Islet precursor cell (in vitro differentiated cells): Measurements from ENCODE around the gene FSTL4.
A peak's percentile ranks its signal among the peaks of the same experiment; 100 is the strongest.

Experiments used
- DNase-seq: peaks from one replicate; pipeline ENCODE4 v3.0.0-alpha.2; 2018

Gene FSTL4

GRCh38 chr5:133610489-133611356 lies 1.6 kb downstream of the FSTL4 start:
- DNase-seq = peak; percentile 86

- DNase-seq = no peak
Observed at GRCh38 chr5:133607451-133607850, 4.9 kb downstream of the FSTL4 start.

- no peak for DNase-seq
Observed at GRCh38 chr5:133606835-133607234, 5.5 kb downstream of the FSTL4 start.

- no peak for DNase-seq
Observed at GRCh38 chr5:133605323-133605722, 7.0 kb downstream of the FSTL4 start.

- no peak for DNase-seq
Observed at GRCh38 chr5:133603711-133604110, 8.6 kb downstream of the FSTL4 start.

- no peak for DNase-seq
Observed at GRCh38 chr5:133602835-133603380, 9.4 kb downstream of the FSTL4 start.

- DNase-seq = no peak
Observed at GRCh38 chr5:133599600-133599999, 12.7 kb downstream of the FSTL4 start.

GRCh38 chr5:133599044-133599443 lies 13.3 kb downstream of the FSTL4 start:
- no peak for DNase-seq

GRCh38 chr5:133596049-133596448 lies 16.3 kb downstream of the FSTL4 start:
- DNase-seq = no peak

- no peak for DNase-seq
Observed at GRCh38 chr5:133595465-133595864, 16.9 kb downstream of the FSTL4 start.

- DNase-seq = no peak
Observed at GRCh38 chr5:133589286-133589685, 23.1 kb downstream of the FSTL4 start.

GRCh38 chr5:133582971-133583370 lies 29.4 kb downstream of the FSTL4 start:
- DNase-seq = no peak

GRCh38 chr5:133581918-133582317 lies 30.4 kb downstream of the FSTL4 start:
- no peak for DNase-seq

GRCh38 chr5:133581348-133581747 lies 31.0 kb downstream of the FSTL4 start:
- DNase-seq = no peak

- DNase-seq = no peak
Observed at GRCh38 chr5:133580618-133581017, 31.7 kb downstream of the FSTL4 start.

- DNase-seq = no peak
Observed at GRCh38 chr5:133579766-133580165, 32.6 kb downstream of the FSTL4 start.

GRCh38 chr5:133569347-133569746 lies 43.0 kb downstream of the FSTL4 start:
- DNase-seq = no peak

- no peak for DNase-seq
Observed at GRCh38 chr5:133565993-133566392, 46.3 kb downstream of the FSTL4 start.

- DNase-seq = no peak
Observed at GRCh38 chr5:133564921-133565565, 47.3 kb downstream of the FSTL4 start.

GRCh38 chr5:133562554-133562953 lies 49.8 kb downstream of the FSTL4 start:
- no peak for DNase-seq

GRCh38 chr5:133559960-133560359 lies 52.4 kb downstream of the FSTL4 start:
- no peak for DNase-seq

GRCh38 chr5:133556551-133556950 lies 55.8 kb downstream of the FSTL4 start:
- DNase-seq = no peak

GRCh38 chr5:133554279-133554678 lies 58.1 kb downstream of the FSTL4 start:
- DNase-seq = no peak

- DNase-seq = peak; percentile 77
Observed at GRCh38 chr5:133552925-133553525, 59.3 kb downstream of the FSTL4 start.
